Prostate gland (tissue), 2 donors: Measurements from ENCODE around the gene STXBP6. TPM values are rescaled to one million over a fixed set of nuclear protein-coding genes. Genes with fewer than 3 reads are reported as not detected.

ENCODE experiments used
- DNase-seq: peaks from one replicate; pipeline ENCODE4 v3.0.0-alpha.2; 2019; ENCODE audit warnings: low spot score
- H3K27ac ChIP-seq, 2 donors: fragments of 200-600 bp; sonication (generic); 2 replicates each; pipeline ENCODE4 v1.5.1; 2017 to 2019
- H3K27me3 ChIP-seq: fragments of 200-600 bp; sonication (generic); replicated peaks from 2 replicates; pipeline ENCODE4 v1.5.1; 2019; ENCODE audit not compliant: insufficient read depth
- H3K36me3 ChIP-seq, 2 donors: fragments of 200-600 bp; sonication (generic); 1 replicate in 1 of 2; 2 replicates in 1 of 2; pipeline versions ENCODE4 v1.5.1 to v1.8.1; 2017 to 2019
- H3K4me1 ChIP-seq: fragments of 200-600 bp; sonication (generic); replicated peaks from 2 replicates; pipeline ENCODE4 v1.5.1; 2019
- H3K4me3 ChIP-seq, 2 donors: fragments of 200-600 bp; sonication (generic); 2 replicates each; pipeline ENCODE4 v1.5.1; 2017 to 2019
- H3K9me3 ChIP-seq: fragments of 200-600 bp; sonication (generic); 2 replicates; pipeline ENCODE4 v1.5.1; 2017
- CTCF ChIP-seq, 4 experiments: fragments of 200-600 bp in 2 of 4; fragments of 450-650 bp in 2 of 4; sonication (generic) in 2 of 4; IDR thresholded peaks; 1 replicate in 3 of 4; 2 replicates in 1 of 4; pipeline ENCODE4 v1.5.1; 2016 to 2019; ENCODE audit warnings: antibody characterized with exemption in 4 of 4, mild to moderate bottlenecking in 2 of 4, moderate library complexity in 2 of 4
- POLR2A ChIP-seq: fragments of 450-650 bp; IDR thresholded peaks from one replicate; pipeline ENCODE4 v1.6.1; 2016; ENCODE audit warnings: antibody characterized with exemption, mild to moderate bottlenecking
- POLR2AphosphoS5 ChIP-seq: sonication (generic); formaldehyde crosslinking; IDR thresholded peaks from one replicate; pipeline ENCODE4 v1.6.1; 2017; ENCODE audit warnings: antibody characterized with exemption
- WGBS: methylation state at CpG from one replicate; pipeline ENCODE4 v1.1.5; 2018; 5-methylcytosine and 5-hydroxymethylcytosine counted together
- intact Hi-C: fragments of 100-400 bp; cut with DNase I; formaldehyde crosslinking; loops from one replicate; pipeline ENCODE4 v1.14.2; 2022
- total RNA-seq, 2 donors: library from RNA; depleted of rRNA; stranded (reverse); fragments of >200 nt; gene quantifications; one replicate each; pipeline ENCODE4 v1.1.0, GENCODE V29; 2016

Gene STXBP6
- total RNA-seq, 2 donors from 2014 or later, result 12.4 to 32.3 TPM

DNA sequence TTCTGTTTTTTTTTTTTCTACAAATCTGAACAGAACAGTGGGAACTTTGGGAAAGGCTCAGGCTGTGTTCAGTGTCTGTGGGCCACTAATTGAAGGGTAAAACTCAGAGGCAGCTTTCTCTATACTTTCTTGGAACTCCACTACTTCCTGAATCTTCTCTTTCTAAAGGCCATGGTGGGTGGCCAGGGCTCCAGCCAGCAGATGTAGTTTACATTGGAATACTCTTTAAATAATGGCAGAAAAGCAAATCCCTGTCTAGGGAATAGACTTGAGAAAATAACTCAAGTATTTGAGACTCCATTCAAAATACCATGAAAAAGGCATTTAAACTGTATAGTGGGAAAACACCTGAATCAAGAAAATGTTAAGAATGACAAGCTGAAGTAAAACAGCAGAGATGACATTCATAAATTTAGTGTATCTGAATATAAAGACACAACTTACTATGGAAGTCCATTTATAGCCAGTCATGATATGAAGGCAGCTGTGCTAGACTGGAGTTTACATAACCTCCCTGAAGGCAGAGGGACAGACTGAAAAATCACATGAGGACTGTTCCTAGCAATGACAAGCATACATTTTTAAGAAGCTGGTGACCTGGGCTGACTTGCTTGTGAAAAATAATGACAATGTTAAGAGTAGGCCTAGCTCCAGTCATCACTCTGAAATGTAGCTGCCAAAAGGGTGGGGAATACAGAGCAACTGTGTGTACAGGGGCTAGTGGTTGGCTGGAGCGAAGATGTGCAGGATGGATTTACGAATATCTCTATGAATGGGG, 168.6 kb downstream of the STXBP6 start:
- no peaks in the 10 kb centered on the region for H3K27me3 ChIP-seq
- TF ChIP-seq POLR2A, result no peak
- TF ChIP-seq CTCF (IDR thresholded peaks at IDR 0.05), result no peak
- TF ChIP-seq POLR2AphosphoS5, result no peak
- H3K36me3 ChIP-seq, result no peaks in the 10 kb centered on the region
- WGBS, result 98% methylated on average over 2 of the region's 2 CpGs
- intact Hi-C loops, result no loop called here
- H3K27ac ChIP-seq, result no peak overlapping the region
- H3K4me3 ChIP-seq, result no peak overlapping the region
- DNase-seq, result no peak
- no peaks in the 10 kb centered on the region for H3K4me1 ChIP-seq
- no peaks in the 10 kb centered on the region for H3K9me3 ChIP-seq

DNA sequence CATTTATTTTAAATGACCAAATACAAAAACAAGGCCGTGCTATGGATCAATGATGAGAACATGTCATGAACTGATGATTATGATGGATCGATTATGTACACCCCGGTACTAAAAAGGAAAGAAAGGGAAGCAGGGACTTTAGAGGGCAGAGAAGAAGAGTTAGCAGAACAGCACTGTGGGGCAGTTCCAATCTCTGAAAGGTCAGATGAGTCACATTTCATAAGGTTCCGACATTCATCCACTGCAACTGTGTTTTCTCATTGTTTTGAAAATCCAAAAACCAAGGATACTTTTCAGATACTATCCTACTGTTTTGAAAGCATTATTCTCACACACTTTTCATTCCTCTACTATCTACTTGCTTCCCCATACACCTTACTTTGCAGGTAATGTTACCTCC, 169.3 kb downstream of the STXBP6 start:
- DNase-seq, result no peak
- intact Hi-C loops, result no loop called here
- Histone ChIP-seq H3K4me1 (no peaks in the 10 kb centered on the region), H3K27ac (no peak overlapping the region), H3K4me3 (no peak overlapping the region), H3K9me3 (no peaks in the 10 kb centered on the region), H3K27me3 (no peaks in the 10 kb centered on the region), H3K36me3 (no peaks in the 10 kb centered on the region)
- whole genome bisulfite sequencing, result 87% methylated on average over 4 of the region's 4 CpGs
- TF ChIP-seq CTCF (IDR thresholded peaks at IDR 0.05) (no peak), POLR2AphosphoS5 (no peak), POLR2A (no peak)

GRCh38 chr14:24879661-24880386, 170.1 kb downstream of the STXBP6 start:
- no peak for DNase-seq
- no peaks in the 10 kb centered on the region for H3K27me3 ChIP-seq
- WGBS, result 65% methylated on average over 8 of the region's 8 CpGs
- H3K4me3 ChIP-seq, result no peak overlapping the region
- no peaks in the 10 kb centered on the region for H3K36me3 ChIP-seq
- H3K4me1 ChIP-seq, result no peaks in the 10 kb centered on the region
- H3K27ac ChIP-seq, result no peak overlapping the region
- TF ChIP-seq CTCF (IDR thresholded peaks at IDR 0.05) (no peak), POLR2AphosphoS5 (no peak), POLR2A (no peak)
- no peaks in the 10 kb centered on the region for H3K9me3 ChIP-seq
- intact Hi-C loops, result no loop called here

- TF ChIP-seq CTCF (IDR thresholded peaks at IDR 0.05) (no peak), POLR2AphosphoS5 (no peak), POLR2A (no peak)
Observed at GRCh38 chr14:24876996-24877395, 173.0 kb downstream of the STXBP6 start.

More at GRCh38 chr14:24876996-24877395, 173.0 kb downstream of the STXBP6 start:
- no peaks in the 10 kb centered on the region for H3K9me3 ChIP-seq
- no peaks in the 10 kb centered on the region for H3K4me1 ChIP-seq
- intact Hi-C loops, result no loop called here
- no peak for DNase-seq
- no peak overlapping the region for H3K27ac ChIP-seq
- WGBS, result 85% methylated on average over 1 of the region's 1 CpG
- no peaks in the 10 kb centered on the region for H3K27me3 ChIP-seq
- no peak overlapping the region for H3K4me3 ChIP-seq
- H3K36me3 ChIP-seq, result no peaks in the 10 kb centered on the region
